ENCODE results near the gene EPN3.

DNA sequence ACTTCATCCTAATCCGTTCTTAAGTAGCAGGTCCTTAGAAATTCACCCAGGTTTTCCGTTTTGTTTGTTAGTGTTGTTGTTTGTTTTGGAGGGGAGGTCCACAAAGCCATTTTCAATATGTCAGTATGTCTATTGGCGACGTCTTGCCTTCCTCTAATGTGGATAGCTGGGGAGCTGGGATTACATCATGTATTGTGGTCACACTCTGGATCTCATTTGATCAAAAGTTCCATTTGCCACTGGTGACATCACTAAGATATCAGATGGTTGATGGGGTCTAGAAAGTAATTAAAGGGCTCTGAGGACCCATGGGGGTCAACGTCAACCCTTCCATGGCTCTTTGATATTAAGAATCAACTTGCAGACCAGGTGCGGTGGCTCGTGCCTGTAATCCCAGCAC is 2.7 kb upstream of the EPN3 start:
- TF ChIP-seq, protein P1, sequence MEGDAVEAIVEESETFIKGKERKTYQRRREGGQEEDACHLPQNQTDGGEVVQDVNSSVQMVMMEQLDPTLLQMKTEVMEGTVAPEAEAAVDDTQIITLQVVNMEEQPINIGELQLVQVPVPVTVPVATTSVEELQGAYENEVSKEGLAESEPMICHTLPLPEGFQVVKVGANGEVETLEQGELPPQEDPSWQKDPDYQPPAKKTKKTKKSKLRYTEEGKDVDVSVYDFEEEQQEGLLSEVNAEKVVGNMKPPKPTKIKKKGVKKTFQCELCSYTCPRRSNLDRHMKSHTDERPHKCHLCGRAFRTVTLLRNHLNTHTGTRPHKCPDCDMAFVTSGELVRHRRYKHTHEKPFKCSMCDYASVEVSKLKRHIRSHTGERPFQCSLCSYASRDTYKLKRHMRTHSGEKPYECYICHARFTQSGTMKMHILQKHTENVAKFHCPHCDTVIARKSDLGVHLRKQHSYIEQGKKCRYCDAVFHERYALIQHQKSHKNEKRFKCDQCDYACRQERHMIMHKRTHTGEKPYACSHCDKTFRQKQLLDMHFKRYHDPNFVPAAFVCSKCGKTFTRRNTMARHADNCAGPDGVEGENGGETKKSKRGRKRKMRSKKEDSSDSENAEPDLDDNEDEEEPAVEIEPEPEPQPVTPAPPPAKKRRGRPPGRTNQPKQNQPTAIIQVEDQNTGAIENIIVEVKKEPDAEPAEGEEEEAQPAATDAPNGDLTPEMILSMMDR (IDR thresholded peaks at IDR 0.05; ENCODE audit: insufficient read depth, low read length, poor library complexity, severe bottlenecking), result no peak
- no peak for TF ChIP-seq EZH2phosphoT487 (conservative IDR thresholded peaks at IDR 0.05; ENCODE audit: low read length)
